DOHH2 (cell line): ENCODE results near the gene RIN1.

Experiments used
- CTCF ChIP-seq: fragments of 200-600 bp; sonication (generic); IDR thresholded peaks from one replicate; pipeline ENCODE4 v1.5.1; 2014; ENCODE audit warnings: antibody characterized with exemption, mild to moderate bottlenecking, low read depth, low read length; ENCODE audit not compliant: poor library complexity, severe bottlenecking
- EZH2phosphoT487 ChIP-seq: fragments of 200-600 bp; sonication (generic); IDR thresholded peaks from 2 replicates; pipeline ENCODE4 v1.6.1; 2017; ENCODE audit warnings: borderline replicate concordance, mild to moderate bottlenecking, antibody characterized with exemption, low read length, moderate library complexity, mixed read lengths

- TF ChIP-seq CTCF (no peak), EZH2phosphoT487 (no peak)
Observed at GRCh38 chr11:66331542-66332370, 4.5 kb downstream of the RIN1 start.
